ENCODE results near the gene OPALIN.

The OPALIN gene

GRCh38 chr10:96395931-96396877 lies 37.4 kb upstream of the OPALIN start:
- Histone ChIP-seq H3K18ac (ENCODE audit: low read length) (peak overlapping the region; percentile 60), H2BK120ac (ENCODE audit: low read depth, low read length) (no peak overlapping the region), H3K27me3 (ENCODE audit: control insufficient read depth in 3 of 3, insufficient read depth in 3 of 3, low read depth in 1 of 3, low read length in 3 of 3) (peaks cover 0 to 58% (median 0%) of the 10 kb centered on the region in 3 experiments), H4K8ac (ENCODE audit: low read depth, low read length) (no peak overlapping the region), H2AFZ (ENCODE audit: low read length) (peak overlapping the region; percentile 9), H2BK15ac (ENCODE audit: low read length) (no peak overlapping the region), H2AK5ac (ENCODE audit: low read depth, low read length) (no peak overlapping the region), H3K4ac (ENCODE audit: low read length) (no peak overlapping the region), H3K9ac (ENCODE audit: low read depth, low read length, poor library complexity) (no peak overlapping the region), H3K27ac (replicated peaks; ENCODE audit: low read length) (no peak overlapping the region), H3K14ac (ENCODE audit: low read length) (no peak overlapping the region), H3K4me2 (ENCODE audit: insufficient read depth, low read length, poor library complexity, severe bottlenecking) (peak overlapping the region; percentile 39), H3K9me3 (replicated peaks in 1 of 2; ENCODE audit: control insufficient read depth in 2 of 2, insufficient read depth in 1 of 2, low read depth in 1 of 2, low read length in 2 of 2) (no peaks in the 10 kb centered on the region), H3K23ac (ENCODE audit: low read depth, low read length, poor library complexity) (peak overlapping the region; percentile 49), H2BK5ac (ENCODE audit: low read length) (no peak overlapping the region), H4K91ac (ENCODE audit: low read depth, low read length, poor library complexity) (no peak overlapping the region), H3K4me3 (ENCODE audit: low read length in 2 of 2) (no peak overlapping the region), H3K36me3 (replicated peaks in 1 of 2; ENCODE audit: control insufficient read depth in 2 of 2, insufficient read depth in 2 of 2, low read length in 2 of 2) (no peaks in the 10 kb centered on the region), H3K4me1 (ENCODE audit: control insufficient read depth in 2 of 2, insufficient read depth in 1 of 2, low read depth in 1 of 2, low read length in 2 of 2) (peaks cover 2 to 10% of the 10 kb centered on the region in 2 donors), H2BK12ac (ENCODE audit: low read length) (peak overlapping the region; percentile 5), H3K79me1 (ENCODE audit: low read depth, low read length) (no peaks in the 10 kb centered on the region)
- WGBS, 2 donors (ENCODE audit: extremely low coverage in 2 of 2, insufficient read length in 2 of 2, insufficient replicate concordance in 1 of 2) = no CpG with 5 or more reads among the region's 24 CpGs
- DNase-seq (ENCODE audit: low spot score) = peak; percentile 62

DNA sequence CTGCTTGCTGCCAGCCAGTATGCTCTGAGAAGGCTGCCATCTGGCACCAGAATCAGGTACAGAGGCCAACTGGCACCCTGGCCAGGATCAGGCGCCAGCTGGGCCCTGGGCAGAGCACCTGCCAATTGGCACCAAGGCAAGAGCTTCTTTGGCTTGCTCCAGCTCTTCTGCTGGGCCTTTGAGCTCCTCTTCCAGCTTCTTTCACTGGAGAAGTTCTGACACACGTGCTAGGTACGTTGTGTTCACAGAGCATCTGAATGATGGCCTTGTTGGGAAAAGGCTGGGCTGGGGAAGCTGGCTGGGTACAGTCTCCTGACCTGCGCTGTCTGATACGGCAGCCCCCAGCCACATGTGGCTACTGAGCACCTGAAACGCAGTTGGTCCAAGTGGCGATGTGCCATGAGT lies 31.7 kb upstream of the OPALIN start:
- Histone ChIP-seq H2BK120ac (ENCODE audit: low read depth, low read length) (no peak overlapping the region), H3K9ac (ENCODE audit: low read depth, low read length, poor library complexity) (no peak overlapping the region), H2AK5ac (ENCODE audit: low read depth, low read length) (peak overlapping the region; percentile 13), H3K23ac (ENCODE audit: low read depth, low read length, poor library complexity) (no peak overlapping the region), H2AFZ (ENCODE audit: low read length) (no peak overlapping the region), H4K8ac (ENCODE audit: low read depth, low read length) (no peak overlapping the region), H3K27me3 (ENCODE audit: control insufficient read depth in 3 of 3, insufficient read depth in 3 of 3, low read depth in 1 of 3, low read length in 3 of 3) (peaks cover 0 to 20% (median 0%) of the 10 kb centered on the region in 3 experiments), H3K36me3 (replicated peaks in 1 of 2; ENCODE audit: control insufficient read depth in 2 of 2, insufficient read depth in 2 of 2, low read length in 2 of 2) (no peaks in the 10 kb centered on the region), H4K91ac (ENCODE audit: low read depth, low read length, poor library complexity) (no peak overlapping the region), H3K18ac (ENCODE audit: low read length) (no peak overlapping the region), H3K4ac (ENCODE audit: low read length) (no peak overlapping the region), H2BK5ac (ENCODE audit: low read length) (no peak overlapping the region), H2BK12ac (ENCODE audit: low read length) (no peak overlapping the region), H3K4me3 (ENCODE audit: low read length in 2 of 2) (no peak overlapping the region), H3K14ac (ENCODE audit: low read length) (no peak overlapping the region), H3K9me3 (replicated peaks in 1 of 2; ENCODE audit: control insufficient read depth in 2 of 2, insufficient read depth in 1 of 2, low read depth in 1 of 2, low read length in 2 of 2) (no peaks in the 10 kb centered on the region), H3K4me2 (ENCODE audit: insufficient read depth, low read length, poor library complexity, severe bottlenecking) (no peak overlapping the region), H2BK15ac (ENCODE audit: low read length) (no peak overlapping the region), H3K27ac (replicated peaks; ENCODE audit: low read length) (no peak overlapping the region), H3K4me1 (ENCODE audit: control insufficient read depth in 2 of 2, insufficient read depth in 1 of 2, low read depth in 1 of 2, low read length in 2 of 2) (no peaks in the 10 kb centered on the region), H3K79me1 (ENCODE audit: low read depth, low read length) (no peaks in the 10 kb centered on the region)
- WGBS, 2 donors (ENCODE audit: extremely low coverage in 2 of 2, insufficient read length in 2 of 2, insufficient replicate concordance in 1 of 2) = no CpG with 5 or more reads among the region's 7 CpGs
- no peak for DNase-seq (ENCODE audit: low spot score)

DNA sequence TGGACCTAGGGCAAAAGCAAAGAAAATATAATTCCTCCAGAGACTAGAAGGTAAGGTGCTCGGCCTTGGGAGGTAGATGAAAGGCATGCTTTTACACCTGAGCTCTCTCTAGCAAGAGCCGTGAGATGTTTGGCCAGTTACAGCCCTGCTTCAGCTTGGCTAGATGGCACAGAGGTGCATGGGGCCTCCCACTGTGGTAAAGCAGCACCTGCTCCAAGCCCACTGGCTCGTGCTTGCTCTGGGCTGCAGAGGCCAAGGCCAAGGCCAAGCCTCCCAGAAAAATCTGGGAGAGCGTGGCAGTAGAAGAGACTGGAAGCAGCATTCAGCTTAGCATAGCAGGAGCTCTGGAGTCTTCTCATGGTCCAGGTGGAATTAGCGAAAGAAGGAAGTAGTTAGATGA lies 31.0 kb upstream of the OPALIN start:
- H3K4me2 ChIP-seq (ENCODE audit: insufficient read depth, low read length, poor library complexity, severe bottlenecking) = no peak overlapping the region
- no peaks in the 10 kb centered on the region for H3K36me3 ChIP-seq (replicated peaks in 1 of 2; ENCODE audit: control insufficient read depth in 2 of 2, insufficient read depth in 2 of 2, low read length in 2 of 2)
- peaks cover 0 to 15% (median 0%) of the 10 kb centered on the region in 3 experiments for H3K27me3 ChIP-seq (ENCODE audit: control insufficient read depth in 3 of 3, insufficient read depth in 3 of 3, low read depth in 1 of 3, low read length in 3 of 3)
- H3K9ac ChIP-seq (ENCODE audit: low read depth, low read length, poor library complexity) = no peak overlapping the region
- H3K27ac ChIP-seq (replicated peaks; ENCODE audit: low read length) = no peak overlapping the region
- no peak overlapping the region for H2AFZ ChIP-seq (ENCODE audit: low read length)
- no peak overlapping the region for H2BK15ac ChIP-seq (ENCODE audit: low read length)
- no peak overlapping the region for H3K4me3 ChIP-seq (ENCODE audit: low read length in 2 of 2)
- H2BK12ac ChIP-seq (ENCODE audit: low read length) = no peak overlapping the region
- no peak overlapping the region for H3K4ac ChIP-seq (ENCODE audit: low read length)
- no peaks in the 10 kb centered on the region for H3K9me3 ChIP-seq (replicated peaks in 1 of 2; ENCODE audit: control insufficient read depth in 2 of 2, insufficient read depth in 1 of 2, low read depth in 1 of 2, low read length in 2 of 2)
- H3K18ac ChIP-seq (ENCODE audit: low read length) = no peak overlapping the region
- no peak overlapping the region for H3K23ac ChIP-seq (ENCODE audit: low read depth, low read length, poor library complexity)
- no peak overlapping the region for H2BK120ac ChIP-seq (ENCODE audit: low read depth, low read length)
- no CpG with 5 or more reads among the region's 5 CpGs for WGBS, 2 donors (ENCODE audit: extremely low coverage in 2 of 2, insufficient read length in 2 of 2, insufficient replicate concordance in 1 of 2)
- H4K8ac ChIP-seq (ENCODE audit: low read depth, low read length) = no peak overlapping the region
- no peak overlapping the region for H4K91ac ChIP-seq (ENCODE audit: low read depth, low read length, poor library complexity)
- H3K79me1 ChIP-seq (ENCODE audit: low read depth, low read length) = no peaks in the 10 kb centered on the region
- DNase-seq (ENCODE audit: low spot score) = no peak
- H3K4me1 ChIP-seq (ENCODE audit: control insufficient read depth in 2 of 2, insufficient read depth in 1 of 2, low read depth in 1 of 2, low read length in 2 of 2) = no peaks in the 10 kb centered on the region
- H3K14ac ChIP-seq (ENCODE audit: low read length) = no peak overlapping the region
- H2BK5ac ChIP-seq (ENCODE audit: low read length) = no peak overlapping the region
- no peak overlapping the region for H2AK5ac ChIP-seq (ENCODE audit: low read depth, low read length)

GRCh38 chr10:96387601-96388000 lies 28.8 kb upstream of the OPALIN start:
- no peaks in the 10 kb centered on the region for H3K9me3 ChIP-seq (replicated peaks in 1 of 2; ENCODE audit: control insufficient read depth in 2 of 2, insufficient read depth in 1 of 2, low read depth in 1 of 2, low read length in 2 of 2)
- no peak overlapping the region for H2BK12ac ChIP-seq (ENCODE audit: low read length)

More at GRCh38 chr10:96387601-96388000, 28.8 kb upstream of the OPALIN start:
- Histone ChIP-seq H2BK15ac (ENCODE audit: low read length) (no peak overlapping the region), H3K27me3 (ENCODE audit: control insufficient read depth in 3 of 3, insufficient read depth in 3 of 3, low read depth in 1 of 3, low read length in 3 of 3) (peaks cover 0 to 13% (median 0%) of the 10 kb centered on the region in 3 experiments), H3K79me1 (ENCODE audit: low read depth, low read length) (no peaks in the 10 kb centered on the region), H2AK5ac (ENCODE audit: low read depth, low read length) (no peak overlapping the region), H3K4me1 (ENCODE audit: control insufficient read depth in 2 of 2, insufficient read depth in 1 of 2, low read depth in 1 of 2, low read length in 2 of 2) (no peaks in the 10 kb centered on the region), H3K9ac (ENCODE audit: low read depth, low read length, poor library complexity) (no peak overlapping the region), H4K91ac (ENCODE audit: low read depth, low read length, poor library complexity) (no peak overlapping the region), H2BK120ac (ENCODE audit: low read depth, low read length) (no peak overlapping the region), H3K18ac (ENCODE audit: low read length) (no peak overlapping the region), H3K23ac (ENCODE audit: low read depth, low read length, poor library complexity) (no peak overlapping the region), H2BK5ac (ENCODE audit: low read length) (no peak overlapping the region), H3K4me3 (ENCODE audit: low read length in 2 of 2) (no peak overlapping the region), H4K8ac (ENCODE audit: low read depth, low read length) (no peak overlapping the region), H3K4me2 (ENCODE audit: insufficient read depth, low read length, poor library complexity, severe bottlenecking) (no peak overlapping the region), H3K4ac (ENCODE audit: low read length) (no peak overlapping the region), H3K14ac (ENCODE audit: low read length) (no peak overlapping the region), H2AFZ (ENCODE audit: low read length) (no peak overlapping the region), H3K27ac (replicated peaks; ENCODE audit: low read length) (no peak overlapping the region), H3K36me3 (replicated peaks in 1 of 2; ENCODE audit: control insufficient read depth in 2 of 2, insufficient read depth in 2 of 2, low read length in 2 of 2) (no peaks in the 10 kb centered on the region)
- no peak for DNase-seq (ENCODE audit: low spot score)
- whole genome bisulfite sequencing, 2 donors (ENCODE audit: extremely low coverage in 2 of 2, insufficient read length in 2 of 2, insufficient replicate concordance in 1 of 2) = no CpG with 5 or more reads among the region's 7 CpGs
